Activated T-helper 1 cell treated with anti-CD3 and anti-CD28 coated beads, Interleukin-2, amount 50 U/mL, for 16 hours (primary cell): ENCODE results near the gene ITGA2.

ENCODE experiments used
- DNase-seq, 2 donors: peaks; one replicate each; pipeline ENCODE4 v3.0.0-alpha.2; 2020; ENCODE audit warnings: low read depth in 1 of 2, low spot score in 1 of 2

ITGA2 gene

DNA sequence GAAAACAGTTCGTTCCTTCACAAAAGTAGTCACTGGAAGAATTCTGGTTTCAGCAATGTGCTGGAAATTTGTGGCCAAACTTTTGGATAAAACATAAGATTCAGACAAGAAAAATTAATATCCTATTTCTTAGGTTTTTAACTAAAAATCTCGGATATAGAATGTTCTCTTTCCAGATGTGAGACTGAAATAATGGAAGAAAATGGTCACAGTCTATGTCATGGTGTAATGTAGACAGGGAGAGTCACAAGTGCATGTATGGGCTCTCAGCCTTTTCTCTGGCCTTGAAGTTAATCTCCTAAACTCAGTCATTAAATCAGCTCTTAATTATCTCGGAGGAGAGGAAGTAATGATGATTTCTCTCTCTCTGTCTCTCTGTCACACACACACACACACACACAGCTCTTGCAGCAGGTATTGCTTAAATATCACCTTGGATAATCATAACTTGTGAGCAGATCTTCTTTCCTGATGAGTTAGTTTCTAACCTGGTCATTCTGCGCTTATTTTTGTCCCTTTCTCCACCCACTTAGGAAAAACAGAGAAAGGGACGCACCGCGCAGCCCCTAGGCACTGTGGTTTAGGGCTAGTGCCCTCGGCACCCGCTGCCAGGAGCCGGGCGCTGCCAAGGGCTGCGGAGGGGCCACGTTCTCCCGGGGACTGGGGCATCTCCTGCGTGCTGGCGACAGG lies 672 bp upstream of the ITGA2 start:
- no peak for DNase-seq

DNA sequence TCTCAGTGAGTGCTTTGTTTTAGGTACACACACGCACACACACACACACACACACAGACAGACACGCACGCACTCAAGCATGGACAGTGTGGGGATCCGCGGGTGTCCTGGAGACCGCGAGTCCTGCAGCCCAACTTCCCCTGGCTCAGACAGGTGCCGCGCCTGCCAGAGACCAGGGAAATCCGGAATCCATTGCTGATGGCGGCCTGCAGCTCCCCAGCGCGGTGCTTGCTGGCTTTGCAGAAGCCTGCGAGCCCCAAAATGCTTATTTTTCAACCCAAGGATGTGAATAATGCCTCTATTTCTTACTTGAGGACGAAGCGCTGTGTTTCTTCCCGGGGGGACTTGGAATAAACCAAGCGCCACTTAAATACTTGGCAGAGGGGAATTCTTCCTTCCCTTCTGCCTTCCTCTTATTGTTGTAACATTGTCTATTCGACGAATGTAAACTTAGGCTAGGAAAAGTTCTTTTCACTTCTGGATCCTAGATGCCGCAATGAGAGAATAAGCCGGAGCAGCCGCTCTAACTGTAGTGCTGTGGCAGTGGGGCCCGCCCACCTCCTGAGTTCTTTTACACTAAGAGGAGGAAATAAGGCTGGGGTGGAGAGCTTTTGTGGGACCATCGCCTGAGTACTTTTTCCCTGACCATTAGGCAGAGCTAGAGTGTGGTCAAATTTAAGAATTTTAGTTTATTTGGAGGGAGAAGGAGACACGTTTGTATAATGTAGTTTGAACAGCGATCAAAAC lies 802 bp downstream of the ITGA2 start:
- DNase-seq = peak in 1 of 2 donors; percentile 9

GRCh38 chr5:52990528-52990925 lies 1.4 kb downstream of the ITGA2 start:
- DNase-seq = no peak

DNA sequence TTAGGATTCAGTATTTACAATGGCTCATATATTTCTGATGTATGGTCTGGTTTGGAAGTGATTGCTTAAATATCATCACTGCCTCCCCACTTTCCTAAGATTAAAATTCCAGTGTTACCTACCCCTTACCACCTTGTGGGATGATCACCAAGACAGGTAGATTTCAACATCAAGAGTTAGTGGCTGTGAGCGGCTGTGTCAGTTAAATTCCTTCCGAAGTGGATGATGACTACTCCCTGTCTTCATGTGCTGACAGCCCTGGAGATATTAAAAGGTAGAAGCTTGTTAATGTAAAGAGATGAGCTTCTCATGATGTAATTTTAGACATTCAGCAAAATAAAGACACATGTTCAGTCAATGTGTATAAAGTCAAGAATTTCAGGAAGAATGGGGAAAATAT lies 4.2 kb downstream of the ITGA2 start:
- no peak for DNase-seq

- no peak for DNase-seq
Measured at GRCh38 chr5:52994266-52994665, 5.1 kb downstream of the ITGA2 start.

GRCh38 chr5:52995095-52995494 lies 5.9 kb downstream of the ITGA2 start:
- DNase-seq = no peak

DNA sequence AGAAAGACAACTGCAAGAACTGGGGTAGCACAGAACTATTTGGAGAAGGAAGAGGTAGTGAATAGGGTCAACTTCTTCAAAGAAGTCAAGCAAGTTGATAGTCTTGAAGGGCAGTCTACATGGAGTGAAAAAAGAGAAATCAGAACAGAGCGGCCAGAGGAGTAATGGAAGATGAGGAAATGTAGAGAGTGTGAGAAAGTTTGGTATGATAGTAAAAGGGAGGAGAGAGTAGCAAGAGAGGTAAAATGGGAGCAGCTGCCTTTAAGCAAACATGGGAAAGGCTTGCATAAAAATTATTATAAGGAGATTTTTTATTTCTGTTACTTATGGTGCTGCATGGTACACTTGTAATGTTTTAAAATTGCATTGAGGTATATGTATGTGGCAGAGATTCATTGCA lies 6.8 kb downstream of the ITGA2 start:
- no peak for DNase-seq

- DNase-seq = no peak
Measured at GRCh38 chr5:52996979-52997378, 7.8 kb downstream of the ITGA2 start.

- no peak for DNase-seq
Measured at GRCh38 chr5:52997424-52997823, 8.3 kb downstream of the ITGA2 start.

GRCh38 chr5:52998552-52999313 lies 9.6 kb downstream of the ITGA2 start:
- no peak for DNase-seq

DNA sequence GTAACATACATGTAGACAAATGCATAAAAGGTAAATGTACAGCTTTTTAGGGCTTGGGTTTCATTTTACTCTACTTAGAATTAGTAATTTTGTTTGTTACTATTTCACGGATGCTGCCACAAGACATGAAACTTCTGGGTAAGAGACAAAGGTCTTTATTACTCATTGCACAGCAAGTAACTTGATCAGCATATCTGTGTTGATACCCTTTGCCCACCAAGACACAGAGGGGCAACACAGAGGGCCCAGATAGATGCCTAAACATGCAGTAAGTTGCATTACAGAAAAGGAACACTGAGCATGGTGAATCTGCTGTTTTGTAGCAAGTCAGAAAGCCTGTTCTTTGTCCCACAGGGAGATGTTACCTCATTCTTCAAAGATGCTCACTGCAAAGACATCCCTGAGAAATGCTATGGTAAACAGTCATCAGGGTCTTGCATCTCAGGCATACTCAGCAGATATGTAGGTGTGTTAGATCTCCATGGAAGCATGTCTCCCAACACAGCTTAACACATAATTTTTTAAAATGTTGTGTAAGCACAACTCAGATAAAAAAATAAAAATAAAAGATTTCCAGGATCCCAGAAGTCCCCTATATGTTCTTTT lies 10.3 kb downstream of the ITGA2 start:
- DNase-seq = no peak

DNA sequence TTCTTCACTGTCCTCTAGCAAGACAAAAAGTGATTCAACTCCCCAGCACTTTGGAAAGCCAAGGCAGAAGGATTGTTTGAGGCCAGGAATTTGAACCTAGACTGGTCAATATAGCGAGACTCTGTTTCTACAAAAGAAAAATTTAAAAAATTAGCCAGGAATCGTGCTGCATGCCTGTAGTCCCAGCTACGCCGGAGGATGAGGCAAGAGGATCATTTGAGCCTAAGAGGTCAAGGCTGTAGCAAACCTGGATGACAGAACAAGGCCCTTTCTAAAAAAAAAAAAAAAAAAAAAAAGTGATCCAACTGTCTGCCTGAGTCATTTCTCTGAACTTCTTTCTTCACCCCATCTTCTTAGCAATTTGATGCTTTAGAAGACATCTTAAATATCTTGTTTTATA lies 12.4 kb downstream of the ITGA2 start:
- DNase-seq = no peak

DNA sequence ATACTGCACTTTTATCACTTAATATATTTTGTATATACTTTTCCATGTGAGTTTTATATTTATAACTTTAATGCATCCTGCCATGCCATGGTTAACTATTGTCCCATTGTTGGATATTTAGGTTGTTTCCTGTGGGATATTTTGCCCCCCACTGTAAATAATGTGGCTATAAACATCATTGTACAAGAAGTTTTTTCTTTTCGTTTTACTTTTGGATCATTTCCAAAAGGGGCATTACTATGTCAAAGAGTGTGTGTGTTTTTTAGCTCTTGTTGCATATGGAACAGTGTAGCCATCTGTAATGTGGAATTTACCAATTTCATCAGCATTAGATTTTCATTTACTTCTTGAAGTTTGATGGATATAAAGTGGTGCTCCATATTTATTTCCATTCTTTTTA lies 13.3 kb downstream of the ITGA2 start:
- DNase-seq = no peak

GRCh38 chr5:53003144-53003543 lies 14.0 kb downstream of the ITGA2 start:
- DNase-seq = no peak

DNA sequence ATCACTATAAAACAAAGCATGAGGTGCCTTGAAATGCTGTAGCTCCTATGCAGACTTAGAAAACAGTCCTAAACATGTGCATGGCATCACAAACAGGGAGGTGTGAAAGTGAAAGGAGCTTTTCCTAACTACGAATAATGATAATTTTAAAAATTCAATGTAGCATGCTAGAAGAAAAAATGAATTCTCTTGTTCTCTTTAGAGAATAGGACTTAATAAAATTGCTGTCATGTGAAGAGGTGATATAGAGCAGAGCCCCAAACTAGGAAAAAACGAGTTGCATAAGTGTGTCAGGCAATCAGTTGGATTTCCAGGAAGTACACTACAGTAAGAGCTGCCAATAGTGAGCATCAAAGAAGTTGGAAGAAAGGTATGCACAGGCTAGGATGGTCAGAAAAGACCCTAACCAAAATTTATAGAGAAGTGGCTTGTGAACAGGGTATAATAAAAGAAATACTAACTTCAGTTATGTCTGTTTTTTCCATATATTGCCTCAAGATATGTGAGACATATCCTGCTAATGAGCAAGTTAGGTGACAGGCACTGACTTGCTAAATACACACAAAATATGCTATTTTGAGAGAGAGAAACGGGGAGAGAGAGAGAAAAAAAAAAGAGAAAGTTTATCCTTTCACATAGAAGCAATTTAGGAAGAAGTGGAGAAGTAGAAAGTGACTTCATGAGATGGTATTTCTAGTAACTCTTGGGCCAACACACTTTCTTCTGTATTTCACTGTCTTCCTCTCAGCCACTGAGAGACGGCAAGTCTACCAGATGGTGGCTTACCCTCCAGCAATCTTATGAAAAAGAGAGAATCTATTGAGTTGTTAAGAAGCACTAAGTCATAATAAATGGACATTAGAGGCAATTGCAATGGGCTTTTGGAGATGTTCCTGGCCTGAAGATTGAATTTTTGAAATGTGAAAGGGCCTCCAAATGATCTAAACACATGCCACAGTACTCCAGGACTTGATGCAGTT lies 18.0 kb downstream of the ITGA2 start:
- no peak for DNase-seq

- DNase-seq = no peak
Measured at GRCh38 chr5:53008751-53009150, 19.6 kb downstream of the ITGA2 start.

DNA sequence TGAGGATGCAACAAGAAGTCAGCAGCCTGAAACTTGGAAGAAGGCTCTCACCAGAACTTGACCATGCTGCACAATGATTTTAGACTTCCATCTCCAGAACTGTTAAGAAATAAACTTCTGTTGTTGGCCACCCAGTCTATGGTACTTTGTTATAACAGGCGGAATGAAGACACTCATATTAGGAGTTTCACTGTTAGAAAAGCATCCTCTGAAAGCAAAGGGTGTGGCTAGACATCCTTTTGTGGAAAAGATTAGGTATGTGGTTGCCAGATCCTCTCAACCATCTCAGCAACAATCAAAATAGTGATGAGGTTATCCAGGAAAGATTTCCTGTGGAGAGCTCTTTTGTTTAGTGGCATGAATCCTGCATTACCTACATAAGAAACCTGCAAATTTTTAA lies 20.7 kb downstream of the ITGA2 start:
- no peak for DNase-seq

DNA sequence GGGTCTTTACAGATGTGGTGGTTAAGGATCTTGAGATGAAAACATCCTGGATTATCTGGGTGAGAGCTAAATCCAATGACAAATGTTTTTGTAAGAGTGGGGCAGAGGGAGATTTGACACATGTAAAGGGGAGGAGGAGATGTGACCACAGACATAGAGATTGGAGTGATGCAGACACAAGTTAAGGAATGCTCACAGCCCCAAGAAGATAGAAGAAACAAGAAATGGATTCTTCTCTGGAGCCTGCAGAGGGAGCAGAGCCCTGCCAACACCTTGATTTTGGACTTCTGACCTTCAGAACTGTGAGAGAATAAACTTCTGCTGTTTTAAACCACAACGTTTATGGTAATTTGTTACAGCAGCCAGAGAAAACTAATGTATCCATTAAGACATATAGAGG lies 21.7 kb downstream of the ITGA2 start:
- DNase-seq = no peak

DNA sequence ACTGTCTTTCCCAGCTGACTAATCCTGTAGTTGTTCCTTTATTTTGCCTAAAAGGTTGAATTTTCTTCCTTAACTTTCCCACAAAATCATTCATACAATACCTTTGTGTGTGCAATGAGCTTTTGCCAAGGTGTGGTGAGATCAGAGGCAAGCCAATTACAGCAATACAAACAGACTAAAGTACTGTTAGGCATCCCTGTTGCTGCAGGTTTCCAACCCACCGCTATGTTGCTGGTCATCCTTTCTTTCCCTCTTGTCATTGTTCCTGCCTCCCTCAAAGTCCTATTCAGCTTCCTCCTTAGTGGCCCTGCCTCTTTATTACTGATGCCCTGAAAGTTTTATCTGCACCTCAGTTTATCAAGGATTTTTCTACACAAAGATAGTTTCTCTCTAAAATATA lies 22.1 kb downstream of the ITGA2 start:
- DNase-seq = no peak

DNA sequence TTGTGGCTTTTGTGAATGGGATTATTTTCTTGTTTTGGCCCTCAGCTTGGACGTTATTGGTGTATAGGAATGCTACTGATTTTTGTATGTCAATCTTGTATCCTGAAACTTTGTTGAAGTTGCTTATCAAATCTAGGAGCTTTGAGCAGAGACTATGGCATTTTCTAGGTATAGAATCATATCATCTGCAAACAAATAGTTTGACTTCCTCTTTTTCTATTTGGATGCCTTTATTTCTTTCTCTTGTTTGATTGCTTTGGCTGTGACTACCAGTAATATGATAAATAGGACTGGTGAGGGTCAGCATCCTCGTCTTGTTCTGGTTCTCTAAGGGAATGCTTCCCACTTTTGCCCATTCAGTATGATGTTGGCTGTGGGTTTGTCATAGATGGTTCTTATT lies 24.7 kb downstream of the ITGA2 start:
- no peak for DNase-seq

DNA sequence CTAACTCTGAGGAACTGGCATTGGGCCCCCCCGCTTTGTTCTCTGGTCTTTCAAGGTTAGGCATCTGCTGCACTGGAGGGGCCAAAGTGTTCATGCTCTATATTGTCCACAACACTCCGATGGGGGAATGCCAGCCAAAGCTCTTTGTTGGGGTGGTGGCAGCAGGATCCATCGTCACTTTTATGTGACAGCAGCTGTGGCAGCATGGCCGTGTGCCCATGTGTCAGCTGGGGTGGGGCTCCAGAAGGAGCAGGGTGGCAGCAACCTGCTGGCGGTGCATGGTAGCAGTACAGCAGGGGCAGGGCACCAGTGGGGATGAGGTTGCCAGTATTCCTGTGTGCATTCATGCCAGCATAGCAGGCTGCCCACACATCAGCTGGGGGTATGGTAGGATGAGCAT lies 28.2 kb downstream of the ITGA2 start:
- DNase-seq = no peak
